Measurements from ENCODE around the gene FCHSD2.
A peak's percentile ranks its signal among the peaks of the same experiment; 100 is the strongest.

The FCHSD2 gene

DNA sequence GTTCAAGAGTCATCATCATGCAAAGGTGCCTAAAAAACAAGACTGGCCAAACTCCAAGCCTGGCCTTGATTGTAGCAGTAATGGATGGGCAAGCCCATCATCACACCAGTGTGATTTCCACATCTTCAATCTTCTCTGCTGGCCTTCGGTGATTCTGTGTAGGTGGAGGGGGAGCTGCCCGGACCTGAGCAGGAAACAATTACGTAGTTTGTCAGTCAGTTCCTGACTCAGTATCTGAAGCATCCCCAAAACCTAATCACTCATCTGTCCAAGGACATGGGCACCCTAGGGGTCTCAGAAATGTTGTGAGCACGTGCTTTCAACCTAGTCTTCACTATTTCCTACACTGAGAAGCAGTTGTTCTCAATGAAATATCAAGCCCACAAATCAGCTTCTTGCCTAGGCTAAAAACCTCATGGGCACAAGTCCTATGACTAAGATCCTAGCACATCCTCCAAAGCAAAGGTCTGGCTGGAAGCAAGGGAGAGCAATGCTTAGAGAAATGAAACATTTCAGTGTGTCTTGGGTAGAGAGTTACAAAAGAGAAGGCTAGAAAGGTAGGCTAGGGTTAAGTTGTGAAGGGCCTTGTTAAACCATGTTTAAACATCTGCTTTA, 303.3 kb downstream of the FCHSD2 start:
- no peaks in the 10 kb centered on the region for H3K27me3 ChIP-seq (ENCODE audit: control insufficient read depth in 1 of 2, insufficient read depth in 2 of 2, low read length in 2 of 2)
- H3K4me1 ChIP-seq (ENCODE audit: control insufficient read depth, insufficient read depth, low read length) = peaks cover 14% of the 10 kb centered on the region
- H3K9ac ChIP-seq (ENCODE audit: low read length in 2 of 2) = no peak overlapping the region
- H3K36me3 ChIP-seq (ENCODE audit: control insufficient read depth in 2 of 2, insufficient read depth in 2 of 2, low read length in 2 of 2) = peaks cover 26 to 45% of the 10 kb centered on the region in 2 donors
- no peaks in the 10 kb centered on the region for H3K9me3 ChIP-seq (ENCODE audit: control insufficient read depth in 2 of 2, low read length in 2 of 2)
- H3K27ac ChIP-seq (ENCODE audit: low read length) = no peak overlapping the region
- no peak overlapping the region for H3K4me3 ChIP-seq (ENCODE audit: low read length in 2 of 2)

DNA sequence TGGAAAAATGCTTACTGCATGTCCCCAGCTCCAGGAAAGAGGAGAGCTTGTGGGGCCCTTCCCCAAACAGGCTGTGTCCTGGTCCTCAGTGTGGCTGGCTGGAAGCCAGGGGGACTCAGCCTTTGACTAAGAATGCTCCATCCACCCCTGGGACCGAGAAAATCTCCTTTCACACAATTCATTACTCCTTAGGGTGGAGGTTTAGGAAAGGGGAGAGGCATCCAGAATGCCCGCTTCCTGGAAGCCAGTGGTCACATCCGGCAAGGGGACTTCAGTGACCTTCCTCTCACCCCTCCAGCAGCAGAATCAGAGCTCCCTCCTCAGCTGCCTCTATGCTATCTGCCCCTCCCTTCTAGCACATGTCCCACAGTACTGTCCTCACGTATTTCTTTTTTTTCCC, 306.0 kb downstream of the FCHSD2 start:
- Histone ChIP-seq H3K9me3 (ENCODE audit: control insufficient read depth in 2 of 2, low read length in 2 of 2) (no peaks in the 10 kb centered on the region), H3K9ac (ENCODE audit: low read length in 2 of 2) (no peak overlapping the region), H3K4me1 (ENCODE audit: control insufficient read depth, insufficient read depth, low read length) (peaks cover 31% of the 10 kb centered on the region), H3K27me3 (ENCODE audit: control insufficient read depth in 1 of 2, insufficient read depth in 2 of 2, low read length in 2 of 2) (no peaks in the 10 kb centered on the region), H3K27ac (ENCODE audit: low read length) (peak overlapping the region; percentile 31), H3K36me3 (ENCODE audit: control insufficient read depth in 2 of 2, insufficient read depth in 2 of 2, low read length in 2 of 2) (peaks cover 12 to 26% of the 10 kb centered on the region in 2 donors), H3K4me3 (ENCODE audit: low read length in 2 of 2) (no peak overlapping the region)

DNA sequence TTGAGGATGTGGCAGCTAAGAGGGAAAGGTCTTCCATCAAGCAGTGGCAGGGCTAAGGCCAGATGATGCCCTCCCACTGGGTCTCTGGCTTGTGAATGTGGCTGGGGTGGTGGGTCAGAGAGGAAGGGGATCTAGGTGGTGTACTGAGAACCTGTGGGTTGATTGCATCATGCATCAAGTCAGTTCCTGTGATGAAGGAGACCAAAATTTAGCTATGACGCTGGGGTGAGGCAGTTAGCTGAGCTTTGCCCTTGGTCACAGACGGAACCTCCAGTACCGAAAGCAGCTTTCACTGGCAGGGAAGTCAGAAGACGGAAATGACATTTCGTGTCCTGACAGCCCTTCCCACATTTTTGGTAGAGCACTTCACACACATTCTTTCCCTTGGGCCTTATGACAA, 307.2 kb downstream of the FCHSD2 start:
- no peaks in the 10 kb centered on the region for H3K27me3 ChIP-seq (ENCODE audit: control insufficient read depth in 1 of 2, insufficient read depth in 2 of 2, low read length in 2 of 2)
- no peak overlapping the region for H3K9ac ChIP-seq (ENCODE audit: low read length in 2 of 2)
- H3K36me3 ChIP-seq (ENCODE audit: control insufficient read depth in 2 of 2, insufficient read depth in 2 of 2, low read length in 2 of 2) = peaks cover 9 to 21% of the 10 kb centered on the region in 2 donors
- no peak overlapping the region for H3K4me3 ChIP-seq (ENCODE audit: low read length in 2 of 2)
- peak overlapping the region; percentile 41 for H3K27ac ChIP-seq (ENCODE audit: low read length)
- H3K9me3 ChIP-seq (ENCODE audit: control insufficient read depth in 2 of 2, low read length in 2 of 2) = no peaks in the 10 kb centered on the region
- H3K4me1 ChIP-seq (ENCODE audit: control insufficient read depth, insufficient read depth, low read length) = peaks cover 31% of the 10 kb centered on the region

DNA sequence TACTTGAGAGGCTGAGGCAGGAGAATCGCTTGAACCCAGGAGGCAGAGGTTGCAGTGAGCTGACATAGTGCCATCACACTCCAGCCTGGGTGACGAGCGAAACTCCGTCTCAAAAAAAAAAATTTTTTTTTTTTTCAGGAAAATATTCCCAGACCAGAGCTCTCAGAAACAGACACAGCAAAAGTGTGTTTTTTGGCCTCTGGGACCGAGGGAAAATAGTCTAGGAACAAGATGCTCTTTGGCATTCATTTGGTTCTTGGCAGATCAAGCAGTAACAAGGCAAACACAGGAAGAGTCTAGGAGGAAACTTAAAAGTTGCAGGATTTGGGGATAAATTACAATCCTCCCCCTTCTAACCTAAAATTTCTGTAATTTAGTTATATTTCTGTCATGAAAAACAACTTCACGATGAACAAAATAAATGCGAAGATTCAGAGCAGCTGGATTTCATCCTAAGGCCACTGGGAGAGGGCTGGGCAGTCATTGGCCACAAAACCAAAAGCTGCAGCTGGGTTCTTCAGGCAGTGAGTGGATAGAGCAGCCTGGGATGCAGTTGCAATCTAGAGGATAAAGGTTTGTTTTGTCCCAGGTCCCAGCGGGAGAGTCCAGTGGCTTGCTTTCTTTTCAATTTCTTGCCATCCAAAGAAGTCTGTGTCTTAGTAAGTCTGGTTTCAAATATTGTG, 308.2 kb downstream of the FCHSD2 start:
- no peaks in the 10 kb centered on the region for H3K9me3 ChIP-seq (ENCODE audit: control insufficient read depth in 2 of 2, low read length in 2 of 2)
- H3K4me1 ChIP-seq (ENCODE audit: control insufficient read depth, insufficient read depth, low read length) = peaks cover 31% of the 10 kb centered on the region
- no peaks in the 10 kb centered on the region for H3K27me3 ChIP-seq (ENCODE audit: control insufficient read depth in 1 of 2, insufficient read depth in 2 of 2, low read length in 2 of 2)
- H3K4me3 ChIP-seq (ENCODE audit: low read length in 2 of 2) = no peak overlapping the region
- peak overlapping the region; percentile 41 for H3K27ac ChIP-seq (ENCODE audit: low read length)
- H3K9ac ChIP-seq (ENCODE audit: low read length in 2 of 2) = no peak overlapping the region
- peaks cover 9 to 15% of the 10 kb centered on the region in 2 donors for H3K36me3 ChIP-seq (ENCODE audit: control insufficient read depth in 2 of 2, insufficient read depth in 2 of 2, low read length in 2 of 2)

DNA sequence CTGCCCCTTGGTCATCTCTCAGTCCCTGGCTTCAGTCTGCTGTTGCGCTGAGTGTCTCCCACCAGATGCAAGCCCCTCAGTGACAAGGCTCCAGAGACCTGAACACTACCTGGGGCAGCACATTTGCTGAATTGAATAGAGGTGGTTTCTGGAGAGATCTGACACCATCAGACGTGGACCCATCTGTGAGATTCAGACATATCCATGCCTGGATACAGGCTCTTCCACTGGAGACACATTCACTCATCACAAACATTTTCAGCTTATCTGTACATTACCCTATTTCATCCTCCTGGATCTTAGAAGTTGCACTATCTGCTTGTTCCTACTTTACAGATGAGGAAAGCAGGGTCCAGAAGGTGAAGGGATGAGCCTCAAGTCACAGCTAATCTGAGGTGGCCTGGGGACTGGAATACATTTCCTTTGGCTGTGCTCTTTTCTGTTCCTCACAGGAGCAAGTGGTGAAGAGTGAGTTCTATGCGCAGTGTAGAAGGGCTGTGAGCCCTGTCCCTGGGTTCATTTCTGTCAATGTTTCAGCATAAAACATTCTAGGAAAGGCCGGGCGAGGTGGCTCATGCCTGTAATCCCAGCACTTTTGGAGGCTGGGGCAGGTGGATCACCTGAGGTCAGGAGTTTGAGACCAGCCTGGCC, 308.9 kb downstream of the FCHSD2 start:
- Histone ChIP-seq H3K4me1 (ENCODE audit: control insufficient read depth, insufficient read depth, low read length) (peaks cover 31% of the 10 kb centered on the region), H3K9ac (ENCODE audit: low read length in 2 of 2) (no peak overlapping the region), H3K36me3 (ENCODE audit: control insufficient read depth in 2 of 2, insufficient read depth in 2 of 2, low read length in 2 of 2) (peaks cover 6 to 12% of the 10 kb centered on the region in 2 donors), H3K27ac (ENCODE audit: low read length) (peak overlapping the region; percentile 41), H3K27me3 (ENCODE audit: control insufficient read depth in 1 of 2, insufficient read depth in 2 of 2, low read length in 2 of 2) (no peaks in the 10 kb centered on the region), H3K9me3 (ENCODE audit: control insufficient read depth in 2 of 2, low read length in 2 of 2) (no peaks in the 10 kb centered on the region), H3K4me3 (ENCODE audit: low read length in 2 of 2) (peak overlapping the region in 1 of 2 donors; percentile 3)

DNA sequence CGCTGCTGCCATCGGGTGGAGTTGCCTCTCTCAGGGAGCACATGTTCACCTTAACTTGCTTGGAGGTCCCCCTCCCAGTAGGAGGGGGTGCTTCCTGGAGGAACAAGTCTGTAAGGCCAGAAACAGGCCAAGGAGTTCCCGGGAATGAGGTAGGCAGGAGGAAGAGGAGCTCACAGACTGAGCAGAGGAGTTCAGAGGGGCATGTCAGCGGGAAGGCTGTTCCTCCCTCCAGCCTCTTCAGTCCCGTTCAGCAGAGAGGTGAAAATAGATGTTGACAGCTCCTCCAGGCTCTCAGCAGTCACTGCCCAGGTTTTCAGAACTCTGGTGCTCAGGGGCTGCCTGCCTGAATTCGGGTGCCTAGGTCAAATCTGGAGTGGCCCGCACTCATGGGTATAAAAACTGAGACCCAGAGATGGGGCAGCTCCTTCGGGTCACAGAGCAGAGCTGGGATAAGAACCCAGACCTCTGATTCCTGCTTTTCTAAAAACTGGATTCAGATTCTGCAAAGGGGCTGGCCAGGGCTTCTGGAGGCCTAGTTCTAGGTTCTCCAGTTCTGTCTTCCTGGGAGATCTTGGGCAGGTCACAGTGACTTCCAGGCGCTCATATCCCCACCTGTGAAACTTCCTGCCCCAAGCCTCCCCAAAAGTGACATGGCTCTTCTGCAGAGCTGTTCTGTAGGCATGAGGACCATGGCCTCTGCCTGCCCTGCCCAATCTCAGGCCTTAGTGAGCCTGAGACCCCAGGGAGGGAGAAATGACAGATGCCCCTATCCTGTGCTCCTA, 309.6 kb downstream of the FCHSD2 start:
- Histone ChIP-seq H3K36me3 (ENCODE audit: control insufficient read depth in 2 of 2, insufficient read depth in 2 of 2, low read length in 2 of 2) (peaks cover 3 to 10% of the 10 kb centered on the region in 2 donors), H3K27ac (ENCODE audit: low read length) (peak overlapping the region; percentile 41), H3K4me1 (ENCODE audit: control insufficient read depth, insufficient read depth, low read length) (peaks cover 31% of the 10 kb centered on the region), H3K9me3 (ENCODE audit: control insufficient read depth in 2 of 2, low read length in 2 of 2) (no peaks in the 10 kb centered on the region), H3K27me3 (ENCODE audit: control insufficient read depth in 1 of 2, insufficient read depth in 2 of 2, low read length in 2 of 2) (no peaks in the 10 kb centered on the region), H3K4me3 (ENCODE audit: low read length in 2 of 2) (no peak overlapping the region), H3K9ac (ENCODE audit: low read length in 2 of 2) (no peak overlapping the region)

DNA sequence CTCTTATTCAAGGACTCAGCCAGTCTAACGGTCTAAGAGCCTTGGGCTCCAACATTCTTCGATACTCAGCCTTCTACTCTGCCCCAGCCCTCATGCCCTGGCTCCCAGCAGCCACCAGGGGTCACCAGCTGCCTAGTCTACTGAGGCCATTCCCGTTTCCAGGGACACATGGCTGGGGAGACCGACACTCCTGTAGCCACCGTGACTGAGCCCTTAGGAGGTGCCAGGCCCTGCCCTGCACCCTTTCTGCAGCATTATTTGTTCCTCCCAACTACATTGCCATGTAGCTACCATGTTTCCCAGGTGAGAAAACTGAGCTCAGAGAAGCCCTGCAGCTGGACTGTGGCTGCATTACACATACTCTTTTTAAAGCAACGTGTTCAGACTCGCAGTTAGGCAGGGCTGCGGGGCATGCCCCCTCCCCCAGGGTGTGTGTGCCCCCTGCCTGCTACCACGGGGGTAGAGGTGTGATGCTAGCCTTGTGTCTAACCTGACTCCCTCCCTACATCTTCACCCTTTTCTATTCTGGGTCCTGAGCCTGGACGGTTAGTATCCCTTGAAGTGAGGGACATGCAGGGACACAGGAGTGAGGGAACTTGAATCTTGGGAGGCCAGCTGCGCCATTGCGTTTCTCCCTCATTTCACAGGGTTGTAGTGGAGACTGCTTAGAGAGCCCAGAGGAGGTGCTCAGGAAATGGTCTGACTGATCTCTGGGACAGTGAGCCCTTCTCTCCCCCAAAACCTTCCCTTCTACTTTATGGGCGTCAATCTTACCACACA, 310.4 kb downstream of the FCHSD2 start:
- no peak overlapping the region for H3K9ac ChIP-seq (ENCODE audit: low read length in 2 of 2)
- no peak overlapping the region for H3K27ac ChIP-seq (ENCODE audit: low read length)
- peak overlapping the region in 1 of 2 donors; percentile 22 for H3K4me3 ChIP-seq (ENCODE audit: low read length in 2 of 2)
- H3K36me3 ChIP-seq (ENCODE audit: control insufficient read depth in 2 of 2, insufficient read depth in 2 of 2, low read length in 2 of 2) = peaks cover 0 to 8% of the 10 kb centered on the region in 2 donors
- no peaks in the 10 kb centered on the region for H3K27me3 ChIP-seq (ENCODE audit: control insufficient read depth in 1 of 2, insufficient read depth in 2 of 2, low read length in 2 of 2)
- H3K9me3 ChIP-seq (ENCODE audit: control insufficient read depth in 2 of 2, low read length in 2 of 2) = no peaks in the 10 kb centered on the region
- peaks cover 31% of the 10 kb centered on the region for H3K4me1 ChIP-seq (ENCODE audit: control insufficient read depth, insufficient read depth, low read length)

DNA sequence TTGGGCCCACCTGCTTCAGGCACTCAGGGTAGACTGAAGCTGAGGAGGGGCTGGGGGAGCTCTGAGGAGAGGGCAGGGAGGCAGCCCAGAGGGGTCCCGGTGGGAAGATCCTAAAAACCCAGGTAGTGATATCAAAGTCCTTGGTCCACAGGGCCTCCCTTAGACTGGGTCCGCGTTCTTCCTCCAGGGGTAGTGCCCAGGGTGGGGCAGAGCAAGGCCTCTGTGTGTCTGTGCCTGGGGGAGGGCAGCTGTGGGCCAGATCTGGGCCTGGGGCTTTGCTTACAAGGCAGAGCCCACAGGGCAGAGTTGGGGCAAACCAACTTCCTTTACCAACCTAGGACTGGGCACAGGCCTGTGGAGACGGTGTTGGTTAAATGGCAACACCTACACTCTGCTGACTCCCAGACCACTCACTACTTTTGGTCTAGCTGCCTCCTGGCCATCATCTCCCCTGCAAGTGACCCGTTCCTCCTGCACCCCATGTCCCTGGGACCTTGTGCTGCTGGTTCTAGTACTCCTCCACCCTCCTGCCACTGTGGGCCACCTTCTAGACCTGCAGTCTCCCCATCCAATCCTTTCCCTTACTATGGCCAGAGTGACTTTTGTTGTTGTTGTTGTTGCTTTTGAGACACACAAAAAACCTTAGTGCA, 312.1 kb downstream of the FCHSD2 start:
- Histone ChIP-seq H3K9me3 (ENCODE audit: control insufficient read depth in 2 of 2, low read length in 2 of 2) (no peaks in the 10 kb centered on the region), H3K9ac (ENCODE audit: low read length in 2 of 2) (no peak overlapping the region), H3K4me1 (ENCODE audit: control insufficient read depth, insufficient read depth, low read length) (peaks cover 21% of the 10 kb centered on the region), H3K27me3 (ENCODE audit: control insufficient read depth in 1 of 2, insufficient read depth in 2 of 2, low read length in 2 of 2) (no peaks in the 10 kb centered on the region), H3K27ac (ENCODE audit: low read length) (peak overlapping the region; percentile 1), H3K4me3 (ENCODE audit: low read length in 2 of 2) (no peak overlapping the region), H3K36me3 (ENCODE audit: control insufficient read depth in 2 of 2, insufficient read depth in 2 of 2, low read length in 2 of 2) (peaks cover 0 to 3% of the 10 kb centered on the region in 2 donors)

DNA sequence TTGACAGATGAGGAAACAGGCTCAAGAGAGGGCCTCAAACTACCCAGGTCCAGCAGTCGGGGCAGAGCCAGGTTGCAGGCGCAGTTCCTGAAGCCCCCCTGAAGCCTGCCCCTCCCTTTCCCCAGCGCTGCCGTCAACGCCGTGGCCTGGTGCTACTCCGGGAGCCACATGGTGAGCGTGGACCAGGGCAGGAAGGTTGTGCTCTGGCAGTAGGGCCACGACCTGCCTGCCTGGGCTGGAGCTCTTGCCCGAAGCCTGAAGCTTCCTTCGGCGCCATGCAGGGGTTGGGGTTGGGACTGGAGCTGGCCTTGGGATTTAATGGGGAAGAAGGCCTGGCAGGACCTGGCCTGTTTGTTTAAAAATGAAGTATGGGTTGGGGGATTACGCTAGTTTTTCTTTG, 312.9 kb downstream of the FCHSD2 start:
- H3K4me1 ChIP-seq (ENCODE audit: control insufficient read depth, insufficient read depth, low read length) = peaks cover 17% of the 10 kb centered on the region

More for the DNA sequence above, 312.9 kb downstream of the FCHSD2 start:
- Histone ChIP-seq H3K4me3 (ENCODE audit: low read length in 2 of 2) (no peak overlapping the region), H3K9me3 (ENCODE audit: control insufficient read depth in 2 of 2, low read length in 2 of 2) (no peaks in the 10 kb centered on the region), H3K9ac (ENCODE audit: low read length in 2 of 2) (no peak overlapping the region), H3K27ac (ENCODE audit: low read length) (no peak overlapping the region), H3K36me3 (ENCODE audit: control insufficient read depth in 2 of 2, insufficient read depth in 2 of 2, low read length in 2 of 2) (peaks cover 0 to 2% of the 10 kb centered on the region in 2 donors), H3K27me3 (ENCODE audit: control insufficient read depth in 1 of 2, insufficient read depth in 2 of 2, low read length in 2 of 2) (no peaks in the 10 kb centered on the region)

Data from stomach smooth muscle (tissue), 2 donors.